Caco-2 (cell line): ENCODE data around the gene PCDHGB7. TPM values are rescaled to one million over a fixed set of nuclear protein-coding genes. Genes with fewer than 3 reads are reported as not detected.
"Not testable (repeated sequence)": the region's sequence is repeated elsewhere in the genome, so short reads cannot be mapped to it uniquely, and the experiment has no call there.

Experiments
- BruUV-seq: library from RNA; stranded (reverse); fragments of 400-500 nt; replicated peaks from 2 replicates; lab custom pipeline; 2021; lab: Mats Ljungman, UMichigan
- CTCF ChIA-PET: fragments of 300-600 bp; sonication (Branson Sonifier 250); formaldehyde crosslinking; loops from one replicate; lab custom pipeline; 2022; ENCODE audit warnings: antibody characterized with exemption; lab: Charles Lee
- POLR2A ChIA-PET: fragments of 300-600 bp; sonication (Branson Sonifier 250); formaldehyde crosslinking; loops from one replicate; lab custom pipeline; 2022; ENCODE audit warnings: antibody characterized with exemption; lab: Charles Lee
- DNase-seq, 2 experiments: peaks; one replicate each; pipeline versions ENCODE4 v3.0.0 to v3.0.0-alpha.2; 2020 to 2022
- H3K27me3 ChIP-seq: replicated peaks from 2 replicates; pipeline ENCODE4 v1.6.0; 2011; ENCODE audit warnings: low read length; ENCODE audit not compliant: control insufficient read depth, insufficient read depth
- H3K36me3 ChIP-seq: 2 replicates; pipeline ENCODE4 v1.5.1; 2011; ENCODE audit warnings: low read length; ENCODE audit not compliant: control insufficient read depth, insufficient read depth
- H3K4me1 ChIP-seq: fragments of 250-450 bp; sonication (Bioruptor Pico); 2 replicates; pipeline ENCODE4 v1.5.1; 2020; ENCODE audit warnings: mild to moderate bottlenecking
- H3K4me3 ChIP-seq: 2 replicates; pipeline ENCODE4 v1.5.1; 2011; ENCODE audit warnings: low read depth, mild to moderate bottlenecking, control low read depth, low read length
- H3K9me3 ChIP-seq: fragments of 250-450 bp; sonication (Bioruptor Pico); 2 replicates; pipeline ENCODE4 v1.5.1; 2020; ENCODE audit warnings: mild to moderate bottlenecking, moderate library complexity
- H3K27ac Mint-ChIP-seq: one replicate; pipeline ENCODE4 v1.8.0; 2022; ENCODE audit warnings: mixed read lengths; ENCODE audit not compliant: unreplicated experiment
- H3K27me3 Mint-ChIP-seq: one replicate; pipeline ENCODE4 v1.8.0; 2022; ENCODE audit warnings: mixed read lengths; ENCODE audit not compliant: insufficient read depth, unreplicated experiment
- H3K36me3 Mint-ChIP-seq: one replicate; pipeline ENCODE4 v1.8.0; 2022; ENCODE audit warnings: mild to moderate bottlenecking, mixed read lengths; ENCODE audit not compliant: insufficient read depth, unreplicated experiment
- H3K4me1 Mint-ChIP-seq: one replicate; pipeline ENCODE4 v1.8.0; 2022; ENCODE audit warnings: low read depth, mixed read lengths; ENCODE audit not compliant: unreplicated experiment
- H3K4me3 Mint-ChIP-seq: one replicate; pipeline ENCODE4 v1.8.0; 2022; ENCODE audit warnings: mild to moderate bottlenecking, moderate library complexity, mixed read lengths; ENCODE audit not compliant: unreplicated experiment
- H3K9me3 Mint-ChIP-seq: one replicate; pipeline ENCODE4 v1.8.0; 2022; ENCODE audit warnings: mixed read lengths; ENCODE audit not compliant: unreplicated experiment
- intact Hi-C: fragments of 100-400 bp; cut with micrococcal nuclease; formaldehyde crosslinking; loops from one replicate; pipeline ENCODE4 v1.10.0; 2022; ENCODE audit not compliant: unreplicated experiment
- total RNA-seq: library from RNA; stranded (reverse); gene quantifications from 2 replicates; pipeline ENCODE4 v1.2.3, GENCODE V29; 2022
- TF ChIP-seq, protein P1 (sequence below), 2 experiments: fragments of 200-600 bp in 1 of 2; IDR thresholded peaks; 1 replicate in 1 of 2; 2 replicates in 1 of 2; pipeline versions ENCODE4 v1.5.1 to v1.8.0; 2011 to 2022; ENCODE audit warnings: antibody characterized with exemption in 1 of 2, control low read depth in 1 of 2, inconsistent platforms in 1 of 2, low read depth in 1 of 2, low read length in 1 of 2, mild to moderate bottlenecking in 1 of 2, moderate library complexity in 1 of 2; ENCODE audit not compliant: insufficient read depth in 1 of 2, severe bottlenecking in 1 of 2, unreplicated experiment in 1 of 2

The PCDHGB7 gene
- total RNA-seq, 1 experiment from 2014 or later: 2.4 TPM

- intact Hi-C loops: not testable (repeated sequence)
Observed at GRCh38 chr5:141415275-141415618, 2.2 kb upstream of the PCDHGB7 start.

GRCh38 chr5:141419074-141419880, 1.8 kb downstream of the PCDHGB7 start:
- Histone ChIP-seq H3K4me1 (no peaks in the 10 kb centered on the region), H3K9me3 (peaks cover 16% of the 10 kb centered on the region), H3K27me3 (no peaks in the 10 kb centered on the region), H3K36me3 (no peaks in the 10 kb centered on the region), H3K4me3 (no peak overlapping the region)
- Mint-ChIP-seq H3K4me1 (no peaks in the 10 kb centered on the region), H3K27ac (no peak overlapping the region), H3K9me3 (peaks cover 20% of the 10 kb centered on the region), H3K36me3 (peaks cover 27% of the 10 kb centered on the region), H3K27me3 (no peaks in the 10 kb centered on the region), H3K4me3 (no peak overlapping the region)
- DNase-seq: no peak
- TF ChIP-seq, protein P1, sequence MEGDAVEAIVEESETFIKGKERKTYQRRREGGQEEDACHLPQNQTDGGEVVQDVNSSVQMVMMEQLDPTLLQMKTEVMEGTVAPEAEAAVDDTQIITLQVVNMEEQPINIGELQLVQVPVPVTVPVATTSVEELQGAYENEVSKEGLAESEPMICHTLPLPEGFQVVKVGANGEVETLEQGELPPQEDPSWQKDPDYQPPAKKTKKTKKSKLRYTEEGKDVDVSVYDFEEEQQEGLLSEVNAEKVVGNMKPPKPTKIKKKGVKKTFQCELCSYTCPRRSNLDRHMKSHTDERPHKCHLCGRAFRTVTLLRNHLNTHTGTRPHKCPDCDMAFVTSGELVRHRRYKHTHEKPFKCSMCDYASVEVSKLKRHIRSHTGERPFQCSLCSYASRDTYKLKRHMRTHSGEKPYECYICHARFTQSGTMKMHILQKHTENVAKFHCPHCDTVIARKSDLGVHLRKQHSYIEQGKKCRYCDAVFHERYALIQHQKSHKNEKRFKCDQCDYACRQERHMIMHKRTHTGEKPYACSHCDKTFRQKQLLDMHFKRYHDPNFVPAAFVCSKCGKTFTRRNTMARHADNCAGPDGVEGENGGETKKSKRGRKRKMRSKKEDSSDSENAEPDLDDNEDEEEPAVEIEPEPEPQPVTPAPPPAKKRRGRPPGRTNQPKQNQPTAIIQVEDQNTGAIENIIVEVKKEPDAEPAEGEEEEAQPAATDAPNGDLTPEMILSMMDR (IDR thresholded peaks at IDR 0.05; ENCODE audit: insufficient read depth in 1 of 2, low read depth in 1 of 2, low read length in 1 of 2, severe bottlenecking in 1 of 2, unreplicated experiment in 1 of 2): no peak
- POLR2A ChIA-PET: no interaction called here
- CTCF ChIA-PET: interaction anchor here (0.5 kb wide), 1 partner anchor 8 kb away, joined by 5 read pairs; no protein-coding TSS in a partner anchor
- BruUV-seq: no TSS peak
- intact Hi-C loops: no loop called here

More at GRCh38 chr5:141415275-141415618, 2.2 kb upstream of the PCDHGB7 start:
- Mint-ChIP-seq H3K36me3 (peaks cover 21% of the 10 kb centered on the region), H3K9me3 (peaks cover 35% of the 10 kb centered on the region)
- peaks cover 17% of the 10 kb centered on the region for H3K9me3 ChIP-seq
- H3K27ac Mint-ChIP-seq, H3K27me3 Mint-ChIP-seq, CTCF ChIA-PET, H3K4me1 ChIP-seq, H3K36me3 ChIP-seq, DNase-seq, BruUV-seq, H3K4me3 ChIP-seq, POLR2A ChIA-PET, H3K4me3 Mint-ChIP-seq, H3K27me3 ChIP-seq, H3K4me1 Mint-ChIP-seq: not testable (repeated sequence)

DNA sequence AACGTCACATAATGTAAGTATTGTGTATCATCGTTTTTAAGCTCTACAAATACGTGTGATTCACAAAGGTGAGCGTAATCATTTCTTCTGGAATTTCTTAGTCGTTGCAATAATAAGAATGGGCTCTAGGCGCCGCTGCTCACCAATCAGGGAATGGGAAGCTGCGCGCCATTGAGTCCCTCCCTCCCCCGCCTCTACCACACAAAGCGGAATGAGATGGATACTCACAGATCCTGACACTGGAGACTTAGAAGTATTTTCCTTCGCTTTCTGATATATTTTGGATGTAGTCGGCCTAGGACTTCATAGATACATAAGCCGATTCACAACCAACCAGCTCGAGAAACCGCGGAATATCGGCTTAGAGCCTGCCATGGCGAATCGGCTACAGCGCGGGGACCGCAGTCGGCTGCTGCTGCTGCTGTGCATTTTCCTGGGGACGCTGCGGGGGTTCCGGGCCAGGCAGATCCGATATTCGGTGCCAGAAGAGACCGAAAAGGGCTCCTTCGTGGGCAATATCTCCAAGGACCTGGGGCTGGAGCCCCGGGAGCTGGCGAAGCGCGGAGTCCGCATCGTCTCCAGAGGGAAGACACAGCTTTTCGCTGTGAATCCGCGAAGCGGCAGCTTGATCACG, 3.5 kb downstream of the PCDHGB7 start, which contains the start of gene PCDHGA11:
PCDHGA11 (plus strand) TSS at position 197 of the 634 bp plus-strand sequence; CDS start at position 374, 177 bp downstream.
- TF ChIP-seq, protein P1 (IDR thresholded peaks at IDR 0.05; ENCODE audit: insufficient read depth in 1 of 2, low read depth in 1 of 2, low read length in 1 of 2, severe bottlenecking in 1 of 2, unreplicated experiment in 1 of 2): no peak
- peaks cover 27% of the 10 kb centered on the region for H3K36me3 Mint-ChIP-seq
- intact Hi-C loops: no loop called here
- no peak within 1 kb of the TSS for H3K4me3 Mint-ChIP-seq
- POLR2A ChIA-PET: interaction anchor here (0.6 kb wide), 1 partner anchor 101 kb away, joined by 4 read pairs; no protein-coding TSS in a partner anchor
- DNase-seq: no peak
- CTCF ChIA-PET: no interaction called here
- peaks cover 16% of the 10 kb centered on the region; the same call in 1 of the 2 replicates for H3K9me3 ChIP-seq
- H3K27me3 ChIP-seq: no peaks in the 10 kb centered on the region
- BruUV-seq: no TSS peak
- no peak within 1 kb of the TSS for H3K4me3 ChIP-seq
- no peak within 1 kb of the TSS for H3K27ac Mint-ChIP-seq
- H3K27me3 Mint-ChIP-seq: no peaks in the 10 kb centered on the region
- H3K4me1 ChIP-seq: no peaks in the 10 kb centered on the region
- H3K9me3 Mint-ChIP-seq: peaks cover 14% of the 10 kb centered on the region
- H3K4me1 Mint-ChIP-seq: no peaks in the 10 kb centered on the region
- no peaks in the 10 kb centered on the region for H3K36me3 ChIP-seq
